Stimulated activated CD4-positive, alpha-beta T cell treated with anti-CD3 and anti-CD28 coated beads, Interleukin-1b, Interleukin-23, amount 100 ng/mL, for 1 hour (primary cell): ENCODE data around the gene FTO.
"Not testable (repeated sequence)": the region's sequence is repeated elsewhere in the genome, so short reads cannot be mapped to it uniquely, and the experiment has no call there.

ENCODE experiments used
- DNase-seq, 2 donors: peaks; one replicate each; pipeline ENCODE4 v3.0.0-alpha.2; 2020; ENCODE audit warnings: low read depth in 2 of 2

The FTO gene

GRCh38 chr16:53864819-53865493 lies 161.0 kb downstream of the FTO start:
- DNase-seq, result no peak

- no peak for DNase-seq
Observed at GRCh38 chr16:53865494-53865863, 161.5 kb downstream of the FTO start.

- DNase-seq, result no peak
Observed at GRCh38 chr16:53866520-53866919, 162.6 kb downstream of the FTO start.

- no peak for DNase-seq
Observed at GRCh38 chr16:53870831-53871230, 166.9 kb downstream of the FTO start.

- DNase-seq, result no peak
Observed at GRCh38 chr16:53872248-53873221, 168.6 kb downstream of the FTO start.

GRCh38 chr16:53876811-53877210 lies 172.9 kb downstream of the FTO start:
- no peak for DNase-seq

GRCh38 chr16:53878216-53878615 lies 174.3 kb downstream of the FTO start:
- DNase-seq, result no peak

GRCh38 chr16:53881371-53881770 lies 177.4 kb downstream of the FTO start:
- DNase-seq, result no peak

- DNase-seq, result no peak
Observed at GRCh38 chr16:53882310-53882709, 178.4 kb downstream of the FTO start.

GRCh38 chr16:53884748-53885147 lies 180.8 kb downstream of the FTO start:
- no peak for DNase-seq

- DNase-seq, result no peak
Observed at GRCh38 chr16:53886482-53887378, 182.8 kb downstream of the FTO start.

GRCh38 chr16:53888222-53888621 lies 184.3 kb downstream of the FTO start:
- DNase-seq, result no peak

- DNase-seq, result not testable (repeated sequence)
Observed at GRCh38 chr16:53890877-53891276, 186.9 kb downstream of the FTO start.

GRCh38 chr16:53891409-53892139 lies 187.6 kb downstream of the FTO start:
- no peak for DNase-seq

- peak in 1 of 2 donors; percentile 11 for DNase-seq
Observed at GRCh38 chr16:53892155-53892554, 188.2 kb downstream of the FTO start.

- DNase-seq, result no peak
Observed at GRCh38 chr16:53893731-53894435, 189.9 kb downstream of the FTO start.

- DNase-seq, result no peak
Observed at GRCh38 chr16:53894686-53895085, 190.7 kb downstream of the FTO start.

- no peak for DNase-seq
Observed at GRCh38 chr16:53895433-53895832, 191.5 kb downstream of the FTO start.

GRCh38 chr16:53895851-53896250 lies 191.9 kb downstream of the FTO start:
- DNase-seq, result no peak

GRCh38 chr16:53896722-53897121 lies 192.8 kb downstream of the FTO start:
- no peak for DNase-seq

GRCh38 chr16:53898993-53899392 lies 195.0 kb downstream of the FTO start:
- DNase-seq, result no peak
